Measurements from ENCODE around the gene AHCYL1. TPM values are rescaled to one million over a fixed set of nuclear protein-coding genes. Genes with fewer than 3 reads are reported as not detected.
"Not testable (repeated sequence)": the region's sequence is repeated elsewhere in the genome, so short reads cannot be mapped to it uniquely, and the experiment has no call there.

Gene AHCYL1
- total and polyA plus RNA-seq, 2 experiments from 2014 or later = 56.2 to 97.6 TPM

DNA sequence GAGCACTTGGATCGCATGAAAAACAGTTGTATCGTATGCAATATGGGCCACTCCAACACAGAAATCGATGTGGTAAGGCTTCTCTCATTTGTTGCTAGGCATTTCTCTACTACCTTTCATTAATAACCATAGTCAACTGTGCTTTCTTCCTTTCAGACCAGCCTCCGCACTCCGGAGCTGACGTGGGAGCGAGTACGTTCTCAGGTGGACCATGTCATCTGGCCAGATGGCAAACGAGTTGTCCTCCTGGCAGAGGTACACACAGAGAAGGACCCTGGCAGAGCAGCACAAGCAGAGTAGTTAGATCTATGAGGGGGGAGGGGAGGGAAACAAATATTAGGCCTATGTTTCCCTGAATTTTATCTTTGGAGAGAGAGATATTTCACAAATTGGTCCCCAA is 33.8 kb downstream of the AHCYL1 start:
- no peak for DNase-seq (ENCODE audit: low spot score)
- H3K36me3 ChIP-seq (replicated peaks; ENCODE audit: insufficient read depth, low read depth) = no peaks in the 10 kb centered on the region
- over 99% methylated on average over 9 of the region's 9 CpGs for WGBS (ENCODE audit: low lambda C conversion rate, missing lambda C conversion rate)

DNA sequence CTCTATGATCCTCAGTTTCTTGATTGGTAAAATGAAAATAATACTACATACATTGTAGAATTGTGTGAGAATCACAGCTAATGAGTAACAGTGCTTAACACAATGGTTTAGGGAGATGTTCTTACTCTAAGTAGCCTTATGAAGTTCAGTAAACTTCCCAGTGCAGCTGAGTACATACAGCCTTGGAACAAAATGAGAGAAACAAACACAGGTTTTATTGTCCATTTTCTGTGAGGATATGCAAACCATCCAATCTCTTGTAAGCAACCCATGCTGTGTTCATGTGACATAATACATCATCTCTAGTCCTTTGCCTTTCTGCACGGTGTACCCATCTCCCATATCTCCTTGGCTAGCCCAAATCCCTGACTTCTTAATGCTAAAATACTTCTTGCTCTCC is 35.2 kb downstream of the AHCYL1 start:
- TF ChIP-seq EZH2 (IDR thresholded peaks at IDR 0.05; ENCODE audit: borderline replicate concordance) (no peak), EZH2phosphoT487 (IDR thresholded peaks at IDR 0.05; ENCODE audit: low read depth, severe bottlenecking, unreplicated experiment) (no peak)
- TF ChIP-seq, protein P1, sequence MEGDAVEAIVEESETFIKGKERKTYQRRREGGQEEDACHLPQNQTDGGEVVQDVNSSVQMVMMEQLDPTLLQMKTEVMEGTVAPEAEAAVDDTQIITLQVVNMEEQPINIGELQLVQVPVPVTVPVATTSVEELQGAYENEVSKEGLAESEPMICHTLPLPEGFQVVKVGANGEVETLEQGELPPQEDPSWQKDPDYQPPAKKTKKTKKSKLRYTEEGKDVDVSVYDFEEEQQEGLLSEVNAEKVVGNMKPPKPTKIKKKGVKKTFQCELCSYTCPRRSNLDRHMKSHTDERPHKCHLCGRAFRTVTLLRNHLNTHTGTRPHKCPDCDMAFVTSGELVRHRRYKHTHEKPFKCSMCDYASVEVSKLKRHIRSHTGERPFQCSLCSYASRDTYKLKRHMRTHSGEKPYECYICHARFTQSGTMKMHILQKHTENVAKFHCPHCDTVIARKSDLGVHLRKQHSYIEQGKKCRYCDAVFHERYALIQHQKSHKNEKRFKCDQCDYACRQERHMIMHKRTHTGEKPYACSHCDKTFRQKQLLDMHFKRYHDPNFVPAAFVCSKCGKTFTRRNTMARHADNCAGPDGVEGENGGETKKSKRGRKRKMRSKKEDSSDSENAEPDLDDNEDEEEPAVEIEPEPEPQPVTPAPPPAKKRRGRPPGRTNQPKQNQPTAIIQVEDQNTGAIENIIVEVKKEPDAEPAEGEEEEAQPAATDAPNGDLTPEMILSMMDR (IDR thresholded peaks at IDR 0.05; ENCODE audit: poor library complexity) = no peak
- 93% methylated on average over 1 of the region's 1 CpG for WGBS (ENCODE audit: low lambda C conversion rate, missing lambda C conversion rate)
- no peak for DNase-seq (ENCODE audit: low spot score)

More for the DNA sequence above, 33.8 kb downstream of the AHCYL1 start:
- no peaks in the 10 kb centered on the region for H4K20me1 ChIP-seq (ENCODE audit: insufficient read depth, poor library complexity, severe bottlenecking)
- no peak overlapping the region for H2AFZ ChIP-seq
- no peaks in the 10 kb centered on the region for H3K9me3 ChIP-seq (ENCODE audit: low read depth)
- H3K27ac ChIP-seq = no peak overlapping the region
- H3K4me3 ChIP-seq = no peak overlapping the region
- TF ChIP-seq EZH2phosphoT487 (IDR thresholded peaks at IDR 0.05; ENCODE audit: low read depth, severe bottlenecking, unreplicated experiment) (no peak), EZH2 (IDR thresholded peaks at IDR 0.05; ENCODE audit: borderline replicate concordance) (no peak)
- TF ChIP-seq, protein P1 (IDR thresholded peaks at IDR 0.05; ENCODE audit: poor library complexity) = no peak
- no peaks in the 10 kb centered on the region for H3K27me3 ChIP-seq
- H3K4me2 ChIP-seq = no peak overlapping the region
- H3K79me2 ChIP-seq = no peaks in the 10 kb centered on the region
- no peaks in the 10 kb centered on the region for H3K4me1 ChIP-seq (ENCODE audit: insufficient read depth)
- H3K9me2 ChIP-seq (replicated peaks; ENCODE audit: insufficient read depth) = no peaks in the 10 kb centered on the region

DNA sequence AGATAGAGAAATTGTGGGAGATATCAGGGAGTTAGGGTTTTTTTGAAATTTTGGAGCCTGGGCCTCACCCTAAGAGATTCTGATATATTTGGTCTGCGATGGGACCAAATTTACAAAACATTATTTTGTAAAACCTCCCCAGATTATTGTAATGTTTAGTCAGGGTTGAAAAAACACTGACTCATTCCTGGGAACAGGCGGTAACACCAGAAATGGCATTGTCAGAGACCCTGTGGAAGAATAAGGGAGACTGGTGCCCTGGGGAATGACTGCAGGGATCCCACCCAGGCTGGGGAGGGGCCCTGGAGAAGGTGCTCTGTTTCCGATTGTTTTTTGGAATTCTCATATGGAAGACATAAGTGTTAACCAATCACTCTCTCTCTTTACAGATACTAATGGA is 36.7 kb downstream of the AHCYL1 start:
- no peak overlapping the region for H3K4me2 ChIP-seq
- H3K79me2 ChIP-seq = no peaks in the 10 kb centered on the region
- 90% methylated on average over 3 of the region's 3 CpGs for WGBS (ENCODE audit: low lambda C conversion rate, missing lambda C conversion rate)
- H2AFZ ChIP-seq = no peak overlapping the region
- TF ChIP-seq EZH2 (IDR thresholded peaks at IDR 0.05; ENCODE audit: borderline replicate concordance) (no peak), EZH2phosphoT487 (IDR thresholded peaks at IDR 0.05; ENCODE audit: low read depth, severe bottlenecking, unreplicated experiment) (no peak)
- TF ChIP-seq, protein P1 (IDR thresholded peaks at IDR 0.05; ENCODE audit: poor library complexity) = no peak
- no peak for DNase-seq (ENCODE audit: low spot score)
- H3K27ac ChIP-seq = no peak overlapping the region
- H3K9me2 ChIP-seq (replicated peaks; ENCODE audit: insufficient read depth) = no peaks in the 10 kb centered on the region
- H3K27me3 ChIP-seq = no peaks in the 10 kb centered on the region
- no peaks in the 10 kb centered on the region for H3K9me3 ChIP-seq (ENCODE audit: low read depth)
- no peaks in the 10 kb centered on the region for H4K20me1 ChIP-seq (ENCODE audit: insufficient read depth, poor library complexity, severe bottlenecking)
- H3K4me1 ChIP-seq (ENCODE audit: insufficient read depth) = no peaks in the 10 kb centered on the region
- H3K4me3 ChIP-seq = no peak overlapping the region
- H3K36me3 ChIP-seq (replicated peaks; ENCODE audit: insufficient read depth, low read depth) = no peaks in the 10 kb centered on the region

More for the DNA sequence above, 35.2 kb downstream of the AHCYL1 start:
- H4K20me1 ChIP-seq (ENCODE audit: insufficient read depth, poor library complexity, severe bottlenecking) = no peaks in the 10 kb centered on the region
- no peaks in the 10 kb centered on the region for H3K4me1 ChIP-seq (ENCODE audit: insufficient read depth)
- no peaks in the 10 kb centered on the region for H3K36me3 ChIP-seq (replicated peaks; ENCODE audit: insufficient read depth, low read depth)
- no peak overlapping the region for H3K4me3 ChIP-seq
- H3K4me2 ChIP-seq = no peak overlapping the region
- H3K79me2 ChIP-seq = no peaks in the 10 kb centered on the region
- H2AFZ ChIP-seq = no peak overlapping the region
- H3K9me3 ChIP-seq (ENCODE audit: low read depth) = no peaks in the 10 kb centered on the region
- no peaks in the 10 kb centered on the region for H3K9me2 ChIP-seq (replicated peaks; ENCODE audit: insufficient read depth)
- H3K27me3 ChIP-seq = no peaks in the 10 kb centered on the region
- no peak overlapping the region for H3K27ac ChIP-seq

DNA sequence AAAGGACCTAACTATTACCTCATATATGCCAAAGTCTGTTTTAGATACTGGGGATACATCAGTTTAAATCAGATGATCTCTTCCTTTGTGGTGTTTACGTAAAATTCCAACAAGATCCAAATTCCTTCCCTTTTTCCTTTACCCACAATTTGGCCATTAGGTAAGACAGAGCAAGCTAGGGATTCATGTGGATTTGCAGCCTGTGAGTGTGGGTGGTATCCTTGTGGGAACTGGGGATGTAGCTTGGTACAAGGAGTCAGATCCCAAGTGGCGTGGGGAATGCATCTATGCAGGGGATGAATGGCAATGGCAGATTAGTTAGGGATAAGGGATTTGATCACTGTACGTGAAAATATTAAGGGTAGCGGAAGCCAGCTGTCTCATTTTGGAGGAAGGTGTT is 40.0 kb downstream of the AHCYL1 start:
- Histone ChIP-seq H4K20me1 (ENCODE audit: insufficient read depth, poor library complexity, severe bottlenecking) (no peaks in the 10 kb centered on the region), H3K79me2 (no peaks in the 10 kb centered on the region), H3K4me1 (ENCODE audit: insufficient read depth) (no peaks in the 10 kb centered on the region), H3K9me2 (replicated peaks; ENCODE audit: insufficient read depth) (no peaks in the 10 kb centered on the region), H3K27me3 (no peaks in the 10 kb centered on the region), H3K36me3 (replicated peaks; ENCODE audit: insufficient read depth, low read depth) (no peaks in the 10 kb centered on the region), H3K9me3 (ENCODE audit: low read depth) (no peaks in the 10 kb centered on the region), H3K27ac (no peak overlapping the region), H3K4me2 (no peak overlapping the region), H2AFZ (no peak overlapping the region), H3K4me3 (no peak overlapping the region)
- WGBS (ENCODE audit: low lambda C conversion rate, missing lambda C conversion rate) = 94% methylated on average over 4 of the region's 4 CpGs
- no peak for DNase-seq (ENCODE audit: low spot score)
- TF ChIP-seq EZH2phosphoT487 (IDR thresholded peaks at IDR 0.05; ENCODE audit: low read depth, severe bottlenecking, unreplicated experiment) (no peak), EZH2 (IDR thresholded peaks at IDR 0.05; ENCODE audit: borderline replicate concordance) (no peak)
- TF ChIP-seq, protein P1 (IDR thresholded peaks at IDR 0.05; ENCODE audit: poor library complexity) = no peak

DNA sequence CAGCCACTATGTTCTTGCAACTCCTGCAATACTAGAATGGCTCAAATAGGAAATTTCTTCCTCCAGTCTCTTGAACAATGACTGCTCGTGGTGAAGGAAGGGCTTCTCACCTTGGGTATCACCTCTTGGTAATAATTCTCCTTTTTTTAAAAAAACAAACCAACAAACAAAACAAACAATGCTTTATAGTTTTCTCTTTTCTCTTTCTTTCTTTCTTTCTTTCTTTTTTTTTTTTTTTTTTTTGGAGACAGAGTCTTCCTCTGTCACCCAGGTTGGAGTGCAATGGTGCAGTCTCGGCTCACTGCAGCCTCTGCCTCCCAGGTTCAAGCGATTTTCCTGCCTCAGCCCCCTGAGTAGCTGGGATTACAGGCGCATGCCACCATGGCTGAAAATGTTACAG is 46.1 kb downstream of the AHCYL1 start:
- H3K27me3 ChIP-seq; H3K9me2 ChIP-seq (replicated peaks; ENCODE audit: insufficient read depth); H2AFZ ChIP-seq; H3K36me3 ChIP-seq (replicated peaks; ENCODE audit: insufficient read depth, low read depth); H3K79me2 ChIP-seq; DNase-seq (ENCODE audit: low spot score); H3K9me3 ChIP-seq (ENCODE audit: low read depth); H3K4me3 ChIP-seq; H3K4me1 ChIP-seq (ENCODE audit: insufficient read depth); H4K20me1 ChIP-seq (ENCODE audit: insufficient read depth, poor library complexity, severe bottlenecking); H3K27ac ChIP-seq: not testable (repeated sequence)
- 88% methylated on average over 4 of the region's 4 CpGs for WGBS (ENCODE audit: low lambda C conversion rate, missing lambda C conversion rate)
- H3K4me2 ChIP-seq = peak overlapping the region; percentile 11

Data from hepatocyte (in vitro differentiated cells).